ENCODE measurements around the gene PCDHB3. TPM values are rescaled to one million over a fixed set of nuclear protein-coding genes. Genes with fewer than 3 reads are reported as not detected.
"Not testable (repeated sequence)": the region's sequence is repeated elsewhere in the genome, so short reads cannot be mapped to it uniquely, and the experiment has no call there.

Gene PCDHB3
- polyA plus RNA-seq, 2 donors, result 0.10 to 0.14 TPM

DNA sequence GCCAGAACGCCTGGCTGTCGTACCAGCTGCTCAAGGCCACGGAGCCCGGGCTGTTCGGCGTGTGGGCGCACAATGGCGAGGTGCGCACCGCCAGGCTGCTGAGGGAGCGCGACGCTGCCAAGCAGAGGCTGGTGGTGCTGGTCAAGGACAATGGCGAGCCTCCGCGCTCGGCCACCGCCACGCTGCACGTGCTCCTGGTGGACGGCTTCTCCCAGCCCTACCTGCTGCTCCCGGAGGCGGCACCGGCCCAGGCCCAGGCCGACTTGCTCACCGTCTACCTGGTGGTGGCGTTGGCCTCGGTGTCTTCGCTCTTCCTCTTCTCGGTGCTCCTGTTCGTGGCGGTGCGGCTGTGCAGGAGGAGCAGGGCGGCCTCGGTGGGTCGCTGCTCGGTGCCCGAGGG is 3.7 kb upstream of the PCDHB3 start:
- H3K9me3 ChIP-seq (ENCODE audit: control insufficient read depth in 2 of 2, insufficient read depth in 1 of 2, low read depth in 1 of 2, low read length in 1 of 2), result peaks cover 14 to 26% of the 10 kb centered on the region in 2 donors
- H3K27me3 ChIP-seq (ENCODE audit: control insufficient read depth in 1 of 2, insufficient read depth in 2 of 2, low read length in 2 of 2), result not testable (repeated sequence)
- 42 to 45% methylated on average over 12 to 35 of the region's 38 CpGs for WGBS, 2 donors

DNA sequence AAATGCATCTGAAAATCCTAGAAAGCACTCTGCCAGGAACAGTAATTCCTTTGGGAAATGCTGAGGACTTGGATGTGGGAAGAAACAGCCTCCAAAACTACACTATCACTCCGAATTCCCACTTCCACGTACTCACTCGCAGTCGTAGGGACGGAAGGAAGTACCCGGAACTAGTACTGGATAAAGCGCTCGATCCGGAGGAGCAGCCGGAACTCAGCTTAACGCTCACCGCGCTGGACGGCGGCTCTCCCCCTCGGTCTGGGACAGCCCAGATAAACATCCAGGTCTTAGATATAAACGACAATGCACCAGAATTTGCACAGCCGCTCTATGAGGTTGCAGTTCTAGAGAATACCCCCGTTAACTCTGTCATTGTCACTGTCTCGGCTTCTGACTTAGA is 786 bp downstream of the PCDHB3 start:
- H3K9me3 ChIP-seq (ENCODE audit: control insufficient read depth in 2 of 2, insufficient read depth in 1 of 2, low read depth in 1 of 2, low read length in 1 of 2), result peaks cover 9 to 23% of the 10 kb centered on the region in 2 donors
- H3K4me1 ChIP-seq (ENCODE audit: control insufficient read depth in 2 of 2, insufficient read depth in 2 of 2, low read length in 1 of 2), result no peaks in the 10 kb centered on the region
- H3K36me3 ChIP-seq (ENCODE audit: control insufficient read depth in 2 of 2, insufficient read depth in 2 of 2, low read length in 1 of 2), result no peaks in the 10 kb centered on the region
- WGBS, 2 donors, result 44 to 45% methylated on average over 20 of the region's 20 CpGs
- H3K27ac ChIP-seq (ENCODE audit: low read depth in 2 of 2, low read length in 1 of 2), result no peak overlapping the region
- peaks cover 0 to 3% of the 10 kb centered on the region in 2 donors for H3K27me3 ChIP-seq (ENCODE audit: control insufficient read depth in 1 of 2, insufficient read depth in 2 of 2, low read length in 2 of 2)
- H3K4me3 ChIP-seq (ENCODE audit: low read depth in 1 of 2, low read length in 2 of 2), result no peak overlapping the region

More for the DNA sequence above, 3.7 kb upstream of the PCDHB3 start:
- not testable (repeated sequence) for H3K4me3 ChIP-seq (ENCODE audit: low read depth in 1 of 2, low read length in 2 of 2); H3K4me1 ChIP-seq (ENCODE audit: control insufficient read depth in 2 of 2, insufficient read depth in 2 of 2, low read length in 1 of 2); H3K36me3 ChIP-seq (ENCODE audit: control insufficient read depth in 2 of 2, insufficient read depth in 2 of 2, low read length in 1 of 2); H3K27ac ChIP-seq (ENCODE audit: low read depth in 2 of 2, low read length in 1 of 2)

DNA sequence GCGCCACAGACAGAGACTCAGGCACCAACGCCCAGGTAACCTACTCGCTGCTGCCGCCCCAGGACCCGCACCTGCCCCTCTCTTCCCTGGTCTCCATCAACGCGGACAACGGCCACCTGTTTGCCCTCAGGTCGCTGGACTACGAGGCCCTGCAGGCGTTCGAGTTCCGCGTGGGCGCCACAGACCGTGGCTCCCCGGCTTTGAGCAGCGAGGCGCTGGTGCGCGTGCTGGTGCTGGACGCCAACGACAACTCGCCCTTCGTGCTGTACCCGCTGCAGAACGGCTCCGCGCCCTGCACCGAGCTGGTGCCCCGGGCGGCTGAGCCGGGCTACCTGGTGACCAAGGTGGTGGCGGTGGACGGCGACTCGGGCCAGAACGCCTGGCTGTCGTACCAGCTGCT is 1.8 kb downstream of the PCDHB3 start:
- not testable (repeated sequence) for H3K36me3 ChIP-seq (ENCODE audit: control insufficient read depth in 2 of 2, insufficient read depth in 2 of 2, low read length in 1 of 2); H3K27ac ChIP-seq (ENCODE audit: low read depth in 2 of 2, low read length in 1 of 2); H3K4me1 ChIP-seq (ENCODE audit: control insufficient read depth in 2 of 2, insufficient read depth in 2 of 2, low read length in 1 of 2); H3K27me3 ChIP-seq (ENCODE audit: control insufficient read depth in 1 of 2, insufficient read depth in 2 of 2, low read length in 2 of 2); H3K4me3 ChIP-seq (ENCODE audit: low read depth in 1 of 2, low read length in 2 of 2)
- peaks cover 9 to 21% of the 10 kb centered on the region in 2 donors for H3K9me3 ChIP-seq (ENCODE audit: control insufficient read depth in 2 of 2, insufficient read depth in 1 of 2, low read depth in 1 of 2, low read length in 1 of 2)
- WGBS, 2 donors, result 41 to 47% methylated on average over 35 to 39 of the region's 39 CpGs

- peaks cover 9 to 21% of the 10 kb centered on the region in 2 donors for H3K9me3 ChIP-seq (ENCODE audit: control insufficient read depth in 2 of 2, insufficient read depth in 1 of 2, low read depth in 1 of 2, low read length in 1 of 2)
- not testable (repeated sequence) for H3K36me3 ChIP-seq (ENCODE audit: control insufficient read depth in 2 of 2, insufficient read depth in 2 of 2, low read length in 1 of 2); H3K27ac ChIP-seq (ENCODE audit: low read depth in 2 of 2, low read length in 1 of 2); H3K27me3 ChIP-seq (ENCODE audit: control insufficient read depth in 1 of 2, insufficient read depth in 2 of 2, low read length in 2 of 2); H3K4me3 ChIP-seq (ENCODE audit: low read depth in 1 of 2, low read length in 2 of 2); H3K4me1 ChIP-seq (ENCODE audit: control insufficient read depth in 2 of 2, insufficient read depth in 2 of 2, low read length in 1 of 2)
- WGBS, 2 donors, result 47 to 50% methylated on average over 17 to 36 of the region's 38 CpGs
Observed at GRCh38 chr5:141102471-141102870, 2.2 kb downstream of the PCDHB3 start.

DNA sequence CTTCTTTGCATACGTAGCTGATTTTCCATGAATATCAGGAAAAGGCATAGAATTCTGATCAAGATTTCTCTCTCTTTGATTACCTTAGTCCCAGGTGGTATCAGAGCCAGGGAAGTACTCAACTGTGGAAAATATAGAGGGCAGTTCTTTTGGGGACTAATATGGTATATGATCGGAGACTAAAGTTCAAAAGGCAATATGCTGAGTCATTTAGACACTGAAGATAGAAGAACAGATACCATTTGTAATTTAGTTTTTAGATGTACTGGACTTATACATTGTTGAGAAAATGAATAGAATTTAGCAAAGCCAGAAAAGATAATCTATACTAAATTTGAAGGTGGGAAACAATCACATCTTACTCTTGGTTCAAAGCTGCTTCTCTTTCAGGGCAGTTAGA is 5.1 kb downstream of the PCDHB3 start:
- H3K27me3 ChIP-seq (ENCODE audit: control insufficient read depth in 1 of 2, insufficient read depth in 2 of 2, low read length in 2 of 2), result peaks cover 0 to under 1% of the 10 kb centered on the region in 2 donors
- 64 to 87% methylated on average over 2 of the region's 2 CpGs for WGBS, 2 donors
- H3K27ac ChIP-seq (ENCODE audit: low read depth in 2 of 2, low read length in 1 of 2), result no peak overlapping the region
- no peaks in the 10 kb centered on the region for H3K36me3 ChIP-seq (ENCODE audit: control insufficient read depth in 2 of 2, insufficient read depth in 2 of 2, low read length in 1 of 2)
- H3K4me1 ChIP-seq (ENCODE audit: control insufficient read depth in 2 of 2, insufficient read depth in 2 of 2, low read length in 1 of 2), result no peaks in the 10 kb centered on the region
- H3K9me3 ChIP-seq (ENCODE audit: control insufficient read depth in 2 of 2, insufficient read depth in 1 of 2, low read depth in 1 of 2, low read length in 1 of 2), result peaks cover 4 to 16% of the 10 kb centered on the region in 2 donors
- H3K4me3 ChIP-seq (ENCODE audit: low read depth in 1 of 2, low read length in 2 of 2), result no peak overlapping the region

DNA sequence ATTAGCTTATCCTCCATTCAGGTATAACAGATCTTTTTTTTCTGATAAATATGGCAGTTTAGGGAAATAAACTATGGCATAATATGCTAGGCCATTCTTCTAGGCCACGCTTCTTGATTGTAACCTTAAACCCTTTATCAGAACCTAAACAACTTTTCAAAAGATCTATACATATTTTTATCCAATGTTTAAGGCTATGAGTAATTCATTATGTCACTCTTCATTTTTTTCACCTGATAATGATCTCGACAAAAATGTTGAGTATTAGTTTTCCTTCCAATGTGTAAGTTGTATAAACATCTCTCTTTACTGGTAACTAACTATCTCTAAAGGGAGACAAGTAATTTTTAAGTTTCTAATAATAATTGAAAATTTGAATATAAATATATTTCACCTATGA is 19.0 kb downstream of the PCDHB3 start:
- Histone ChIP-seq H3K36me3 (ENCODE audit: control insufficient read depth in 2 of 2, insufficient read depth in 2 of 2, low read length in 1 of 2) (no peaks in the 10 kb centered on the region), H3K4me3 (ENCODE audit: low read depth in 1 of 2, low read length in 2 of 2) (no peak overlapping the region), H3K27me3 (ENCODE audit: control insufficient read depth in 1 of 2, insufficient read depth in 2 of 2, low read length in 2 of 2) (no peaks in the 10 kb centered on the region), H3K9me3 (ENCODE audit: control insufficient read depth in 2 of 2, insufficient read depth in 1 of 2, low read depth in 1 of 2, low read length in 1 of 2) (peaks cover 5 to 8% of the 10 kb centered on the region in 2 donors), H3K27ac (ENCODE audit: low read depth in 2 of 2, low read length in 1 of 2) (no peak overlapping the region), H3K4me1 (ENCODE audit: control insufficient read depth in 2 of 2, insufficient read depth in 2 of 2, low read length in 1 of 2) (no peaks in the 10 kb centered on the region)
- WGBS, 2 donors, result 33 to 49% methylated on average over 2 of the region's 2 CpGs

DNA sequence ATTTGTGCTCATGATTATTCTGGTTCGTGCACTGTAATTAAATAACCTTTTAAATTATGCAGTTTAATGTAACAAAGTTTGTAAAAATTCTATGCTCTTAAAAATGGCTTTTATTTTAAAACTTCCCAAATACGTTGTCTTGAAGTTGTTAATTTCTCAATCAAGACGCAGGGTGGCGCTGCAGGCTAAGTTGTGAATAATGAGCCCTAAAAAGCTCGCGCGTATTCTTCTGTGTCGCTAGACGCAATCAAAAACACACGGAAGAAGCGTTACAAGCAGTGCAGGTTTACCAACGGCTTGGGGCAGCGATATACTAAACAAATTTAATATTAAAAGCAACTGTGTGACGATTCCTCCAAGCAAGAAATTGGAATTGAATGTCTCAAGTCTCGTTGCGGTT is 21.3 kb downstream of the PCDHB3 start, which contains the start of gene PCDHB4:
Gene PCDHB4, plus strand, starts transcription at position 256 of the 400 bp plus-strand sequence. CDS start 181 bp downstream, outside the sequence.
- WGBS, 2 donors, result 22 to 24% methylated on average over 16 of the region's 16 CpGs
- peak within 1 kb of the TSS; percentile 7 to 8 for H3K4me3 ChIP-seq (ENCODE audit: low read depth in 1 of 2, low read length in 2 of 2)
- no peaks in the 10 kb centered on the region for H3K36me3 ChIP-seq (ENCODE audit: control insufficient read depth in 2 of 2, insufficient read depth in 2 of 2, low read length in 1 of 2)
- no peaks in the 10 kb centered on the region for H3K27me3 ChIP-seq (ENCODE audit: control insufficient read depth in 1 of 2, insufficient read depth in 2 of 2, low read length in 2 of 2)
- no peaks in the 10 kb centered on the region for H3K4me1 ChIP-seq (ENCODE audit: control insufficient read depth in 2 of 2, insufficient read depth in 2 of 2, low read length in 1 of 2)
- H3K9me3 ChIP-seq (ENCODE audit: control insufficient read depth in 2 of 2, insufficient read depth in 1 of 2, low read depth in 1 of 2, low read length in 1 of 2), result peaks cover 5 to 8% of the 10 kb centered on the region in 2 donors
- H3K27ac ChIP-seq (ENCODE audit: low read depth in 2 of 2, low read length in 1 of 2), result no peak within 1 kb of the TSS

DNA sequence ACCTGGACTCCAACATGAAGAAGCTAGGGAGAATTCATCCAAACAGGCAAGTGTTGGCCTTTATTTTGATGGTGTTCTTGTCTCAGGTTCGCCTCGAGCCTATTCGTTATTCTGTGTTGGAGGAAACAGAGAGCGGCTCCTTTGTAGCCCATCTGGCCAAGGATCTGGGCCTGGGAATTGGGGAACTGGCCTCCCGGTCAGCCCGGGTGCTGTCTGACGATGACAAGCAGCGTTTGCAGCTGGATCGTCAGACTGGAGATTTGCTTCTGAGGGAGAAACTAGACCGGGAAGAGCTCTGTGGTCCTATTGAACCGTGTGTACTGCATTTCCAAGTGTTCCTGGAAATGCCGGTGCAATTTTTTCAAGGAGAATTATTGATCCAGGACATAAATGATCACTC is 21.7 kb downstream of the PCDHB3 start:
- Histone ChIP-seq H3K4me1 (ENCODE audit: control insufficient read depth in 2 of 2, insufficient read depth in 2 of 2, low read length in 1 of 2) (no peaks in the 10 kb centered on the region), H3K4me3 (ENCODE audit: low read depth in 1 of 2, low read length in 2 of 2) (peak overlapping the region; percentile 7 to 8), H3K9me3 (ENCODE audit: control insufficient read depth in 2 of 2, insufficient read depth in 1 of 2, low read depth in 1 of 2, low read length in 1 of 2) (peaks cover 2 to 8% of the 10 kb centered on the region in 2 donors), H3K27ac (ENCODE audit: low read depth in 2 of 2, low read length in 1 of 2) (no peak overlapping the region), H3K36me3 (ENCODE audit: control insufficient read depth in 2 of 2, insufficient read depth in 2 of 2, low read length in 1 of 2) (no peaks in the 10 kb centered on the region), H3K27me3 (ENCODE audit: control insufficient read depth in 1 of 2, insufficient read depth in 2 of 2, low read length in 2 of 2) (no peaks in the 10 kb centered on the region)
- WGBS, 2 donors, result 40 to 41% methylated on average over 12 of the region's 12 CpGs

DNA sequence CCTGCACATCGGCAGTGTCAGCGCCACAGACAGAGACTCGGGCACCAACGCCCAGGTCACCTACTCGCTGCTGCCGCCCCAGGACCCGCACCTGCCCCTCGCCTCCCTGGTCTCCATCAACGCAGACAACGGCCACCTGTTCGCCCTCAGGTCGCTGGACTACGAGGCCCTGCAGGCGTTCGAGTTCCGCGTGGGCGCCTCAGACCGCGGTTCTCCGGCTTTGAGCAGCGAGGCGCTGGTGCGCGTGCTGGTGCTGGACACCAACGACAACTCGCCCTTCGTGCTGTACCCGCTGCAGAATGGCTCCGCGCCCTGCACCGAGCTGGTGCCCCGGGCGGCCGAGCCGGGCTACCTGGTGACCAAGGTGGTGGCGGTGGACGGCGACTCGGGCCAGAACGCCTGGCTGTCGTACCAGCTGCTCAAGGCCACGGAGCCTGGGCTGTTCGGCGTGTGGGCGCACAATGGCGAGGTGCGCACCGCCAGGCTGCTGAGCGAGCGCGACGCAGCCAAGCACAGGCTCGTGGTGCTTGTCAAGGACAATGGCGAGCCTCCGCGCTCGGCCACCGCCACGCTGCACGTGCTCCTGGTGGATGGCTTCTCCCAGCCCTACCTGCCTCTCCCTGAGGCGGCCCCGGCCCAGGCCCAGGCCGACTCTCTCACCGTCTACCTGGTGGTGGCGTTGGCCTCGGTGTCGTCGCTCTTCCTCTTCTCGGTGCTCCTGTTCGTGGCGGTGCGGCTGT is 23.3 kb downstream of the PCDHB3 start:
- H3K4me3 ChIP-seq (ENCODE audit: low read depth in 1 of 2, low read length in 2 of 2); H3K36me3 ChIP-seq (ENCODE audit: control insufficient read depth in 2 of 2, insufficient read depth in 2 of 2, low read length in 1 of 2); H3K27me3 ChIP-seq (ENCODE audit: control insufficient read depth in 1 of 2, insufficient read depth in 2 of 2, low read length in 2 of 2); H3K27ac ChIP-seq (ENCODE audit: low read depth in 2 of 2, low read length in 1 of 2); H3K9me3 ChIP-seq (ENCODE audit: control insufficient read depth in 2 of 2, insufficient read depth in 1 of 2, low read depth in 1 of 2, low read length in 1 of 2); H3K4me1 ChIP-seq (ENCODE audit: control insufficient read depth in 2 of 2, insufficient read depth in 2 of 2, low read length in 1 of 2): not testable (repeated sequence)
- 42% methylated on average over 48 to 67 of the region's 73 CpGs for WGBS, 2 donors

GRCh38 chr5:141127305-141127704 is 27.0 kb downstream of the PCDHB3 start:
- no peaks in the 10 kb centered on the region for H3K27me3 ChIP-seq (ENCODE audit: control insufficient read depth in 1 of 2, insufficient read depth in 2 of 2, low read length in 2 of 2)
- H3K36me3 ChIP-seq (ENCODE audit: control insufficient read depth in 2 of 2, insufficient read depth in 2 of 2, low read length in 1 of 2), result no peaks in the 10 kb centered on the region
- no peak overlapping the region for H3K4me3 ChIP-seq (ENCODE audit: low read depth in 1 of 2, low read length in 2 of 2)
- H3K27ac ChIP-seq (ENCODE audit: low read depth in 2 of 2, low read length in 1 of 2), result no peak overlapping the region
- 85 to 86% methylated on average over 1 of the region's 1 CpG for WGBS, 2 donors
- peaks cover under 1 to 2% of the 10 kb centered on the region in 2 donors for H3K9me3 ChIP-seq (ENCODE audit: control insufficient read depth in 2 of 2, insufficient read depth in 1 of 2, low read depth in 1 of 2, low read length in 1 of 2)
- no peaks in the 10 kb centered on the region for H3K4me1 ChIP-seq (ENCODE audit: control insufficient read depth in 2 of 2, insufficient read depth in 2 of 2, low read length in 1 of 2)
